ENCODE measurements around the gene MAN1A2. TPM values are rescaled to one million over a fixed set of nuclear protein-coding genes. Genes with fewer than 3 reads are reported as not detected.

The MAN1A2 gene
- total RNA-seq, 1 donor from 2014 or later: 43.5 TPM

GRCh38 chr1:117565745-117566455 is 198.7 kb downstream of the MAN1A2 start:
- H3K4me3 ChIP-seq (ENCODE audit: insufficient read depth, low read depth, low read length): no peak overlapping the region
- no peak overlapping the region for H2AFZ ChIP-seq (ENCODE audit: low read depth, low read length)
- peaks cover 3% of the 10 kb centered on the region for H3K4me1 Mint-ChIP-seq (ENCODE audit: low read depth, unreplicated experiment)
- H3K9me3 ChIP-seq (ENCODE audit: insufficient read depth, low read depth, low read length): no peaks in the 10 kb centered on the region
- H3K4me1 ChIP-seq (ENCODE audit: insufficient read depth, low read length): no peaks in the 10 kb centered on the region
- no peaks in the 10 kb centered on the region for H3K36me3 Mint-ChIP-seq (ENCODE audit: low read depth, unreplicated experiment)
- H3K27ac ChIP-seq (ENCODE audit: low read depth, low read length): no peak overlapping the region
- H3K9ac ChIP-seq (ENCODE audit: low read length): no peak overlapping the region
- no peaks in the 10 kb centered on the region for H3K36me3 ChIP-seq (ENCODE audit: insufficient read depth, low read length)
- FAIRE-seq (no peak), DNase-seq (ENCODE audit: low read depth) (no peak)
- TF ChIP-seq CTCF (IDR thresholded peaks at IDR 0.05; ENCODE audit: insufficient read depth, low read depth, low read length): no peak
- TF ChIP-seq EZH2 (IDR thresholded peaks at IDR 0.05; ENCODE audit: insufficient read depth, low read length): no peak
- no peak overlapping the region for H3K27ac Mint-ChIP-seq (ENCODE audit: unreplicated experiment)
- no peak overlapping the region for H3K4me2 ChIP-seq (ENCODE audit: low read length)
- no peaks in the 10 kb centered on the region for H4K20me1 ChIP-seq (ENCODE audit: insufficient read depth, low read length)
- H3K9me3 Mint-ChIP-seq (ENCODE audit: unreplicated experiment): peaks cover 1% of the 10 kb centered on the region
- H3K27me3 ChIP-seq (ENCODE audit: insufficient read depth, low read length): no peaks in the 10 kb centered on the region
- H3K79me2 ChIP-seq (ENCODE audit: insufficient read depth, low read length): no peaks in the 10 kb centered on the region
- no peak overlapping the region for H3K4me3 Mint-ChIP-seq (ENCODE audit: unreplicated experiment)
- H3K27me3 Mint-ChIP-seq (ENCODE audit: low read depth, unreplicated experiment): peaks cover 16% of the 10 kb centered on the region

- no peaks in the 10 kb centered on the region for H3K79me2 ChIP-seq (ENCODE audit: insufficient read depth, low read length)
- FAIRE-seq (no peak), DNase-seq (ENCODE audit: low read depth) (no peak)
- Mint-ChIP-seq H3K36me3 (ENCODE audit: low read depth, unreplicated experiment) (no peaks in the 10 kb centered on the region), H3K27ac (ENCODE audit: unreplicated experiment) (no peak overlapping the region), H3K4me3 (ENCODE audit: unreplicated experiment) (no peak overlapping the region), H3K9me3 (ENCODE audit: unreplicated experiment) (peaks cover 1% of the 10 kb centered on the region), H3K4me1 (ENCODE audit: low read depth, unreplicated experiment) (peaks cover 3% of the 10 kb centered on the region), H3K27me3 (ENCODE audit: low read depth, unreplicated experiment) (peaks cover 16% of the 10 kb centered on the region)
- no peaks in the 10 kb centered on the region for H3K27me3 ChIP-seq (ENCODE audit: insufficient read depth, low read length)
- no peak for TF ChIP-seq EZH2 (IDR thresholded peaks at IDR 0.05; ENCODE audit: insufficient read depth, low read length)
- TF ChIP-seq CTCF (IDR thresholded peaks at IDR 0.05; ENCODE audit: insufficient read depth, low read depth, low read length): no peak
- no peaks in the 10 kb centered on the region for H4K20me1 ChIP-seq (ENCODE audit: insufficient read depth, low read length)
- no peaks in the 10 kb centered on the region for H3K4me1 ChIP-seq (ENCODE audit: insufficient read depth, low read length)
- H3K36me3 ChIP-seq (ENCODE audit: insufficient read depth, low read length): no peaks in the 10 kb centered on the region
- H3K27ac ChIP-seq (ENCODE audit: low read depth, low read length): no peak overlapping the region
- H3K9ac ChIP-seq (ENCODE audit: low read length): no peak overlapping the region
- no peak overlapping the region for H3K4me2 ChIP-seq (ENCODE audit: low read length)
- H3K4me3 ChIP-seq (ENCODE audit: insufficient read depth, low read depth, low read length): no peak overlapping the region
- H2AFZ ChIP-seq (ENCODE audit: low read depth, low read length): no peak overlapping the region
- no peaks in the 10 kb centered on the region for H3K9me3 ChIP-seq (ENCODE audit: insufficient read depth, low read depth, low read length)
Observed at GRCh38 chr1:117566556-117566955, 199.3 kb downstream of the MAN1A2 start.

GRCh38 chr1:117567435-117567834 is 200.2 kb downstream of the MAN1A2 start:
- peaks cover 3% of the 10 kb centered on the region for H3K4me1 Mint-ChIP-seq (ENCODE audit: low read depth, unreplicated experiment)
- H3K27ac ChIP-seq (ENCODE audit: low read depth, low read length): no peak overlapping the region
- H3K4me2 ChIP-seq (ENCODE audit: low read length): no peak overlapping the region
- H3K27me3 ChIP-seq (ENCODE audit: insufficient read depth, low read length): no peaks in the 10 kb centered on the region
- no peak overlapping the region for H3K27ac Mint-ChIP-seq (ENCODE audit: unreplicated experiment)
- H3K4me3 ChIP-seq (ENCODE audit: insufficient read depth, low read depth, low read length): no peak overlapping the region
- H3K9me3 ChIP-seq (ENCODE audit: insufficient read depth, low read depth, low read length): no peaks in the 10 kb centered on the region
- DNase-seq (ENCODE audit: low read depth) (no peak), FAIRE-seq (no peak)
- H3K9ac ChIP-seq (ENCODE audit: low read length): no peak overlapping the region
- no peaks in the 10 kb centered on the region for H3K79me2 ChIP-seq (ENCODE audit: insufficient read depth, low read length)
- no peaks in the 10 kb centered on the region for H3K36me3 ChIP-seq (ENCODE audit: insufficient read depth, low read length)
- TF ChIP-seq EZH2 (IDR thresholded peaks at IDR 0.05; ENCODE audit: insufficient read depth, low read length): no peak
- TF ChIP-seq CTCF (IDR thresholded peaks at IDR 0.05; ENCODE audit: insufficient read depth, low read depth, low read length): no peak
- no peaks in the 10 kb centered on the region for H4K20me1 ChIP-seq (ENCODE audit: insufficient read depth, low read length)
- no peaks in the 10 kb centered on the region for H3K4me1 ChIP-seq (ENCODE audit: insufficient read depth, low read length)
- peaks cover 16% of the 10 kb centered on the region for H3K27me3 Mint-ChIP-seq (ENCODE audit: low read depth, unreplicated experiment)
- H3K4me3 Mint-ChIP-seq (ENCODE audit: unreplicated experiment): no peak overlapping the region
- peaks cover 1% of the 10 kb centered on the region for H3K9me3 Mint-ChIP-seq (ENCODE audit: unreplicated experiment)
- H2AFZ ChIP-seq (ENCODE audit: low read depth, low read length): no peak overlapping the region
- no peaks in the 10 kb centered on the region for H3K36me3 Mint-ChIP-seq (ENCODE audit: low read depth, unreplicated experiment)
